Measurements from ENCODE around the gene RAPGEF4. TPM values are rescaled to one million over a fixed set of nuclear protein-coding genes. Genes with fewer than 3 reads are reported as not detected.

The RAPGEF4 gene
- total RNA-seq, 2 donors from 2014 or later = 1.4 to 2.2 TPM

DNA sequence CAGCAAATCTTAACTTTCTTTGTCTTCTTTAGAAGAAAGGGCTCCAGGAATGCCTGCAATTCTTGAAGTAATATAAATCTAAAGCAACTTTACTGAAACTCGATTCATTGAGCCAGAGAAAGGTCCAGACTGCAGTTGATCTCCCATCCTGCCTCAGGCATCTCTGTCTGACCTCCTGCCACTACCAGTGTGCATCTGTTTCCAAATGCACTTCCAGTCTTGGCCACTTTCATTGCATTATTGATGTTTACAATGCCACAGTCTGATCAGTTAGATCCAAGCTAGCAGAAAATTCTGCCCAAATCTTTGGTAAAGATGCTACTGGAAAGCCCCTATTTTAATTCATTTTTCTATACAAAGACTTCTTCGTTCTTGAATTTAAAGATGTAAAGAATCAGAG lies 158.0 kb downstream of the RAPGEF4 start:
- Mint-ChIP-seq H3K4me3 (no peak overlapping the region), H3K27ac (no peak overlapping the region), H3K36me3 (ENCODE audit: low read depth) (no peaks in the 10 kb centered on the region), H3K9me3 (no peaks in the 10 kb centered on the region), H3K4me1 (no peaks in the 10 kb centered on the region), H3K27me3 (peaks cover 36% of the 10 kb centered on the region)
- ATAC-seq (replicated peaks) = no peak

DNA sequence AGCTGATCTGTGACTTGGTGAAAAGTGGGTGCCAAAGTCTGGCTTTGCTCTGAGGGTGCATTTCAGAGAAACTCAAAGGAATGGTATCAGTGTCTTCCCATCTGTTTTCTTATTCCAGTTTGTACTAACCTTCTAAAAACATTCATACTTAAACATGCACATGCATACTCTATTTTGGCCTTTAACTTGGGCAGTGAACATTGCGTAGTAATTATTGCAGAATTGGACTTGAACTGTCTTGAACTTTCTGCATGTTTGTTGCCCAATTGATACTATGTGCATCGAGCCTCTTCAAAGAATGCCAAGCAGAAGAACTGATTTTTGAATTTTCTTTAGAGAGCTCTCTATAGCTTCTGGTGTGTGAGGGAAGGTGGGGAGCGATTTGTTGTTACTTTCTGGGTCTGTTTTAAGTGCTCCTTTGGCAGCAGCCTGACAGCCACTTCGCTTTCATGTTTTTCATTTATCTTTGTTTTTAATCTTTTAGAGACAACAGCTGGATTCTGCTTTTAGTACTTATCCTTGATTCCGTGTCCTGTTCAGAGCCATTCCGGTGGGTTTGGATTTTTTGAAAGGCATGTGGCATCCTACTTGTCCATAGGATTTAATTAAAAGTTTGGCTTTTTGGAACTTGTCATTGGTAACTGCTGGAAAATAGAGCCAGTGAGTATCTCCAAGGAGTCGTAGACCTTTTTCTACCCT lies 159.2 kb downstream of the RAPGEF4 start:
- no peak overlapping the region for H3K4me3 Mint-ChIP-seq
- H3K27me3 Mint-ChIP-seq = peaks cover 44% of the 10 kb centered on the region
- no peak for ATAC-seq (replicated peaks)
- H3K9me3 Mint-ChIP-seq = no peaks in the 10 kb centered on the region
- H3K27ac Mint-ChIP-seq = no peak overlapping the region
- no peaks in the 10 kb centered on the region for H3K4me1 Mint-ChIP-seq
- no peaks in the 10 kb centered on the region for H3K36me3 Mint-ChIP-seq (ENCODE audit: low read depth)

DNA sequence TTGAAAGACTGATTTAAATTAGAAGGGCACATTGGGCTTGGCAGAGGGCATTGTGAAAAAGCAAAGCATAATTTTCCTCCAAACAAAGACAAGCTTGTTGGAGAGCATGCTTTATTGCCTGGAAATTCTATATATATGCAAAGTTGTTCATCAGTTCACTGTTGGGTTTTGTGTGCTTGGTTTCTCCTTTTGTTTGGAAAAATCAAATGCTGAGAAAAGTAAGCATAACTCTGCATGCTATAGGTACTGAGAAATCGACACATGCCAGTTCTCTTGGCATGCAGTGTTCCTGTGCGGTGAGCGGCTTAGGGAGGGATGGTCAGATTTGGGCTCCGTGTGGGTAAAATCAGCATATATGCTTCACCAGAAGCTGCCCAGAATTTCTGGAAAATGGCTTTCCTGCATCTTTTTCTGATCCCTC lies 161.0 kb downstream of the RAPGEF4 start:
- no peak overlapping the region for H3K4me3 Mint-ChIP-seq
- H3K9me3 Mint-ChIP-seq = no peaks in the 10 kb centered on the region
- ATAC-seq (replicated peaks) = no peak
- H3K4me1 Mint-ChIP-seq = no peaks in the 10 kb centered on the region
- H3K27ac Mint-ChIP-seq = no peak overlapping the region
- peaks cover 44% of the 10 kb centered on the region for H3K27me3 Mint-ChIP-seq
- no peaks in the 10 kb centered on the region for H3K36me3 Mint-ChIP-seq (ENCODE audit: low read depth)

DNA sequence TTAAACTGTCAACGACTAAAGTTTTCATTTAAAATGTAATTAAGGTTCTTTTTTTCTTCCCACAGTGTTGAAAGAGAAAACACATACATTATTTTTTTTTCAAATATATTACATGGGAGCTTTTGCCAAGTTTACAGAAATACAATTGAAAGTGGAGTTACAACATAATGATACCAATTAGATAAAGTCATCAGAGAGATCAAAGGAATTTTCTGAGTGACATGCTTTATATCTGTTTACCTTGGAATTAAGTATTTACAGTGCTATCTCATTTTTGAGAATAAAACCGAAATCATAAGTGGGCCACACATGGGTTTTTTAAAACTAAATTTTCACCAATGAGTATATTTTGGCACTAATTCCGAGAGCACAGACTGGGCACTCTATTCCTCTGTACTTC lies 165.2 kb downstream of the RAPGEF4 start:
- Mint-ChIP-seq H3K4me1 (peaks cover 5% of the 10 kb centered on the region), H3K9me3 (no peaks in the 10 kb centered on the region), H3K27ac (no peak overlapping the region), H3K27me3 (peaks cover 39% of the 10 kb centered on the region), H3K4me3 (no peak overlapping the region), H3K36me3 (ENCODE audit: low read depth) (no peaks in the 10 kb centered on the region)
- ATAC-seq (replicated peaks) = no peak

DNA sequence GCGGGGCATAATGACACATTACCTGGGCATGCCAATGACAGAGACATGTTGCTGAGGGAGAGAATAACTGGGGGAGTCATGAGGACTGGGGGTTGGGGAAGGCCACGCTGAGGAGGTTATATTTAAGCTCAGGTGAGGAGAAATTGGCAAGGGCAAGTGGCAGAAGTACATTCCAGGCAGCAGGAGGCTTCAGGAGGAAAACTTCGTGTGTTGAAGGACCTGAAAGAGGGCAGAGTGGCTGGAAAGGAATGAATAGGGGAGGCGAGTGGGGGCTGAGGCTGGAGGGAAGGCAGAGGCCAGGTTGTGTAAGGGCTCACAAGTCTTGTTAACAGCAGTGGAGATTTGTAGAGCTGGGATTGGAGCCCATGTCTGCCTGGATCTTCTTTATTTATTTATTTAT lies 166.3 kb downstream of the RAPGEF4 start:
- no peak overlapping the region for H3K4me3 Mint-ChIP-seq
- no peaks in the 10 kb centered on the region for H3K36me3 Mint-ChIP-seq (ENCODE audit: low read depth)
- H3K27ac Mint-ChIP-seq = no peak overlapping the region
- H3K27me3 Mint-ChIP-seq = peaks cover 37% of the 10 kb centered on the region
- H3K4me1 Mint-ChIP-seq = peaks cover 5% of the 10 kb centered on the region
- H3K9me3 Mint-ChIP-seq = no peaks in the 10 kb centered on the region
- no peak for ATAC-seq (replicated peaks)

DNA sequence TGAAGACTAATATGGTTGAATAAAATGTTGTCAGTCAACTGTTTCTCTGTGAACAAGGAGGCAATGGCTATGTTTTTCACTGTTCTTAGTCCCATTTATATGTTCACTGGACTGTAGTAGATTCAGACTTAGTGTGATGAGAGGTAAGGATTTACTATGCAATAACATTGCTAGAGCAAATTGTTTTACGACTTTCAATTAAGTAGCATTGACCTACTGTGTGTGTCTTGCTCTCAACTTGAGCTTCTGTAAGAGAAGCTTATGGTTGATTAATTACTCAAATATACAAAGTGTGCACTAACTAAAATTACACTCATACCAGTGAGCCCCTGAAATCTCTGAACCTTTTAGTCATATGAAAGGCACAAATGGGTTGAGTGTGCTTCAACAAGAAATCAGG lies 168.6 kb downstream of the RAPGEF4 start:
- Mint-ChIP-seq H3K27me3 (peaks cover 22% of the 10 kb centered on the region), H3K36me3 (ENCODE audit: low read depth) (no peaks in the 10 kb centered on the region), H3K9me3 (no peaks in the 10 kb centered on the region), H3K4me3 (no peak overlapping the region), H3K4me1 (peaks cover 5% of the 10 kb centered on the region), H3K27ac (no peak overlapping the region)
- no peak for ATAC-seq (replicated peaks)

DNA sequence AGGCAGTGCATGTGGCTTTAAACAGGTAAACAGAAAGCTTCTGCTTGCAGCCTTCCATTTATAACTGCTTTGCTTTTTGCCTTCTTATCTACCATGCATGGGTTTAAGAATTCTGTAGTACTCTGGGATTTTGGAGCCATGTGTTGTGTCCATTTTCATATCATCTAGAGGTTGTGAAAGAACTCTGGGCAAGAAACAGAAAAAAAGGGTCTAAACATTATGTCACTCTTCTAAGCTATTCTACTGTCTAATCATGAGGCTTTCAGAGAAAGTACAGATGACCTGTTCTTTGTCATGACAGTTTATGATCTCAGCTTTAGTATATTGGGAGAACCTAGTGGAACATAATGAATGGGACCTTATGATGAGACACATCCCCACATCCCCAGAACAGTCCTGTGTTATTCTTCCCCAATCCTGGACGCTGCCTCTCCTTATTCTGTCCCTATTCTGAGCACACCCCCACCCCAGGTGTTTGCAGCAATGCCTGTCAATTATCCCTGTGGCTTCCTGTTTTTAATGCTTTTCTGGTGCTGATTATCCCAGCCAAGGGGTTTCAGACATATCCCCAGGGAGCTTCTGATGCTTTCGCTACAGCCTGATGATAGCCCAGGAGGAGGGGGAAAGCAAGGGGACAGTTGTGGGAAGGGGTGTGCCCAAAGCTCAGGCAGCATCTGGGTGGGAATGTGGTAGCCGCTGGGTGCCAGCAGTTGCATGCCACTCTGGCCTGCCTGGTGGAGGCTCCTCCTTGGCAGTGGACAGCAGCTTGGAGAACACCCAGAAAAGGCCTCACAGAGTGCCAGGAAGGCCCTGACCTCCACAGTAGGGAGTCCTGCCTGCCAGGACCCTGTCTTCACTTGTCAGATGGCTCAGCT lies 170.5 kb downstream of the RAPGEF4 start:
- Mint-ChIP-seq H3K4me1 (peaks cover 5% of the 10 kb centered on the region), H3K4me3 (no peak overlapping the region), H3K36me3 (ENCODE audit: low read depth) (no peaks in the 10 kb centered on the region), H3K9me3 (no peaks in the 10 kb centered on the region), H3K27me3 (peaks cover 14% of the 10 kb centered on the region), H3K27ac (no peak overlapping the region)
- no peak for ATAC-seq (replicated peaks)

DNA sequence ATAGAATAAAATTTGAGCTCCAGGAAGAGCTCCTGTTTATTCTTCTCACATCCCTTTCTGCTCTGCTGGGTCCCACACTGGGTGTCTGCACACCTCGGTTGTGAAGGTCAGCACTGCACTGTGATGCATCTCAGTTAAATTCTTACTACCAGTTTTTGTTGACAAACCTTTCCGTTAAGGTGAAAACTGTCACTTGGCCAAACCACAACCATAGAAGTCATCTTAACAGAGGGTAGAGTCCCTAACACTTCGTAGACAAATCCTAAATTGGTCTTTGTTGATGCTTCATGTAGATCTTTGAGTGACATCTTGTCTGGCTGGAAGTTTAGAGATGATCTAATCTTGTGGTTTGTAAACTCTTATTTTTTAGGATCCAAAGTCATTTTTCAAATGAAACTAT lies 172.6 kb downstream of the RAPGEF4 start:
- no peaks in the 10 kb centered on the region for H3K36me3 Mint-ChIP-seq (ENCODE audit: low read depth)
- no peaks in the 10 kb centered on the region for H3K9me3 Mint-ChIP-seq
- peak; percentile 70 for ATAC-seq (replicated peaks)
- H3K4me3 Mint-ChIP-seq = no peak overlapping the region
- H3K27ac Mint-ChIP-seq = no peak overlapping the region
- H3K27me3 Mint-ChIP-seq = no peaks in the 10 kb centered on the region
- H3K4me1 Mint-ChIP-seq = peaks cover 5% of the 10 kb centered on the region

DNA sequence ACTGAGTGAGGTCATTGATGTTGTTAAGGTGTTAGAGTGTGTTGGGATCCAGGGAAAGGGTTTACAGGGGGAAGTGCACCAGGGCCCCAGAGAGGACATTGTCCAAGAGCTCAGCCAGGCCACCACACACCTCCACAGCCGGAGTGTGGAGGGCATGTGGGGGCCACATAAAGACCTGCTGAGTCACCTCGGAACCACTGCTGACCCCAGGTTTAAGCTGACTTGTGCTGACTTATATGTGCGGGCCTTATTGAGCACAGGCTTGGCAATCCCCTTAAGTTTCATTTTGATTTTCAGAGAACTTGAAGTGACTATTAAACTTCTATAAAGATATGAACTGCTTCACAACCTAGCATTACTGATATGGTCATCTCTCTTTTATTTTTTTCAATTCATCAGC lies 173.8 kb downstream of the RAPGEF4 start:
- H3K4me1 Mint-ChIP-seq = peaks cover 4% of the 10 kb centered on the region
- H3K9me3 Mint-ChIP-seq = no peaks in the 10 kb centered on the region
- H3K27ac Mint-ChIP-seq = no peak overlapping the region
- ATAC-seq (replicated peaks) = peak; percentile 18
- H3K27me3 Mint-ChIP-seq = no peaks in the 10 kb centered on the region
- H3K36me3 Mint-ChIP-seq (ENCODE audit: low read depth) = no peaks in the 10 kb centered on the region
- H3K4me3 Mint-ChIP-seq = no peak overlapping the region

DNA sequence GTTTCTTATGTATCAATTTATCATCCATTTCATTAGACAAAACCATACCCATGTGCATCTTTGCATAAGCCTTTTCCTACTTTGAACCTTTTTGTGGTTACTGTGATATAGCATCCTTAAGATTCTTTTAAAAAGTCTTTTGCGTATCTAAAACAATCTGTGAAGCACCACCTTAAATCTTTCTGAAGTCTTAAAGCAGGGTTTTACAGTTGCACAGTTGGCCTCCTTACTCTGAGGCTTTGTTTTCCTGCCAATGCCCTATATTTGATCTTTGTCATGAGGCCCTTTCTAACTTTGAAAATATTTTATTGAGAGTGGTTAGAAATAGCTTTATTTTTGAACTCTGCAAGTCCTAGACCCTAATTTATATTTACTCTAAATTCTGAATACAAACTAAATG lies 176.6 kb downstream of the RAPGEF4 start:
- no peaks in the 10 kb centered on the region for H3K9me3 Mint-ChIP-seq
- no peak overlapping the region for H3K27ac Mint-ChIP-seq
- ATAC-seq (replicated peaks) = no peak
- no peaks in the 10 kb centered on the region for H3K36me3 Mint-ChIP-seq (ENCODE audit: low read depth)
- no peaks in the 10 kb centered on the region for H3K4me1 Mint-ChIP-seq
- H3K4me3 Mint-ChIP-seq = no peak overlapping the region
- H3K27me3 Mint-ChIP-seq = no peaks in the 10 kb centered on the region

DNA sequence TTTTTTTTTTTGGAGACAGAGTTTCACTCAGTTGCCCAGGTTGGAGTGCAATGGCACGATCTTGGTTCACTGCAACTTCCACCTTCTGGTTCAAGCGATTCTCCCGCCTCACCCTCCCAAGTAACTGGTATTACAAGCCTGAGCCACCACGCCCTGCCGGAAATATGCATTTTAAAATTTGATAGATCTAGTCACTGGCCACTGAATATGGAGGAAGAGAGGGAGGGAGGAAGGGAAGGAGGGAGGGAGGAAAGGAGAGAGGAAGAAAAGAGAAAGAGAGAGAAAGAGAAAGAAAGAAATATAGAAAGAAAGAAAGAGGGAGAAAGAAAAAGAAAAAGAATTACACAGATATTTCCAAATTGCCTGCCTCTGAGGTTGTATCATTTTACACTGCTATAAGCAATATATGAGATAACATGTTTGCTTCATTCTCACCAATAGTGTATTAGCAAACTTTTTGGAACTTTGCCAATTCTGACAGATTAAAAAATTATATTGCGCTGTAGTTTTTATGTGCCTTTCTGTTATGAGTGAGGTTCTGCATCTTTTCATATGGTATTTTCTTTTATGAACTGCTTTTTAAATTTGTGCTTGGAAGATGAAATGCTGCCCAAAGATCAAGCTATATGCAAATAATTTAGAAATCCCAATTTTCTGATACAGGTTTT lies 178.8 kb downstream of the RAPGEF4 start:
- Mint-ChIP-seq H3K27me3 (peaks cover 6% of the 10 kb centered on the region), H3K4me1 (no peaks in the 10 kb centered on the region), H3K4me3 (no peak overlapping the region), H3K9me3 (no peaks in the 10 kb centered on the region), H3K36me3 (ENCODE audit: low read depth) (no peaks in the 10 kb centered on the region), H3K27ac (no peak overlapping the region)
- ATAC-seq (replicated peaks) = no peak

DNA sequence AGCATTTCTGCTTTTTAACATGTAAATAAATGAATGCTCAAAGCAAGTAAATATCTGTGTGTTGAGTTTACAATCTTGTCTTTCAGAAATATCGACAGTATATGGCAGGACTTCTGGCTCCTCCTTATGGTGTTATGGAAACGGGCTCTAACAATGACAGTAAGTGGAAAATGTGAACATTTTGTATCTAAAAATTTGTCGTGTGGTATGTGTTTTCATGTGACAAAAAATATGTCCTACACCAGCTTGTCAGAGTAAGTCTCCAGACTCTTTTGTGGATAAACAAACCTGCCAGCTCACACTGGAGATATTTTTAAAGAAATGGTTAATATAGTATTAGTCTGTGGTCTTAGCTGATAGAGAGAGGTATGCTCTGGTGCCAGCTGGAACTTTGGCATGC lies 182.1 kb downstream of the RAPGEF4 start:
- no peak overlapping the region for H3K4me3 Mint-ChIP-seq
- no peaks in the 10 kb centered on the region for H3K4me1 Mint-ChIP-seq
- no peaks in the 10 kb centered on the region for H3K36me3 Mint-ChIP-seq (ENCODE audit: low read depth)
- no peak for ATAC-seq (replicated peaks)
- no peak overlapping the region for H3K27ac Mint-ChIP-seq
- H3K27me3 Mint-ChIP-seq = peaks cover 9% of the 10 kb centered on the region
- no peaks in the 10 kb centered on the region for H3K9me3 Mint-ChIP-seq

DNA sequence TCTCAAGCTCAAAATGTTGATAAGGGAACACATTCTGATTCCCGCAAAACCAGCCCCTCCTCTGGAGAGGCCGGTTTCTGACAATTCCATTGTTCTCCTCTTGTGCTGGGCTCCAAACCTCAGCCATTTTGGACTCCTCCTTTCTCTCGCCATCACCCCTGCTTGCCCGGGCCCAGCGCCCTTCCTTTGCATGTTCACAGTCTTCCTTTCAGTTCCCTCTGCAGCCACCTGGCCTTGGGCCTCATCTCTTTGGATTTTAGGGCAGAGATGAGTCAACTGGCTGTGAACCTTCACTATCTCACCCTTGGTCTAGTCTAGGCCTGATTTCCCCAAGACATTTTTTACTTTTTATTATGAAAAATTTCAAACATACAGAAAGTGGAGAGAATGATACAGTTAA lies 184.1 kb downstream of the RAPGEF4 start:
- H3K9me3 Mint-ChIP-seq = no peaks in the 10 kb centered on the region
- no peak overlapping the region for H3K4me3 Mint-ChIP-seq
- H3K27ac Mint-ChIP-seq = no peak overlapping the region
- H3K36me3 Mint-ChIP-seq (ENCODE audit: low read depth) = no peaks in the 10 kb centered on the region
- no peak for ATAC-seq (replicated peaks)
- peaks cover 12% of the 10 kb centered on the region for H3K27me3 Mint-ChIP-seq
- H3K4me1 Mint-ChIP-seq = no peaks in the 10 kb centered on the region

DNA sequence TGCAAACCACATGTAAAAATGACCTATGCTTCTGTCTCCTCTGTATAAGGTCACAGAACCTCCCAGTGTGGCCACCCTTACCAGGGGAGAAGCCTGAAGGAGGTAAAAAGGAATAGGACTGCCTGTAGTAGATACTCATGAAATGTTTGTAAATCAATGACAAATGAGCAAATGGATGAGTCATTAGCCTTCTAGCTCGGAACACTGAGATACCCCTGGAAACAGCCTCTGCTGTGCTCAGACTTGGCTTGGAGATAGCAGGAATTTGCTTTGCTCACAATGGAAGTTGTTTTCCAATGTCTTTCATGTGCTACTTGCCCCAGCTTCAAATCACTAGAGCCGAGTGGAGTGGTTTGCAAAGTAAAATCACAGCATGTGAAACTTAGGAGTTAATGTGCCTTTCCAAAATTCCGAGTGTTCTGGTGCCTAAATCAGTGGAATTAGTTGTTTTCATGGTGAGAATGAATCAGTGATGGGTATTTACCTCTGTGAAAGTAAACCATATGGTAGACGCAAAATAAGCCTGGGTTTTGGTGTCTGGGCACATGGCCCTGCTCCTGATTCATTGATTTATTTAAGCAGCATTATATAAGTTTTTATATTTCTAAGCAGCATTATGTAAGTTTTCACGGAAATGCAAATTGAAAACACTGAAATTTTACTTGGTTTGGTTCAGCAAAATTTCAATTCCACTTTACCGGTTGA lies 186.0 kb downstream of the RAPGEF4 start:
- ATAC-seq (replicated peaks) = no peak
- H3K36me3 Mint-ChIP-seq (ENCODE audit: low read depth) = no peaks in the 10 kb centered on the region
- no peak overlapping the region for H3K27ac Mint-ChIP-seq
- H3K4me3 Mint-ChIP-seq = no peak overlapping the region
- no peaks in the 10 kb centered on the region for H3K4me1 Mint-ChIP-seq
- no peaks in the 10 kb centered on the region for H3K9me3 Mint-ChIP-seq
- peaks cover 16% of the 10 kb centered on the region for H3K27me3 Mint-ChIP-seq
